Measurements from ENCODE around the gene TPRN.
"Not testable (repeated sequence)": the region's sequence is repeated elsewhere in the genome, so short reads cannot be mapped to it uniquely, and the experiment has no call there.

Gene TPRN

GRCh38 chr9:137240841-137241489 is 40.4 kb upstream of the TPRN start, which contains the start of gene TUBB4B:
TSS of gene TUBB4B (plus strand) at chr9:137241287. CDS start at chr9:137241361, 74 bp downstream.
- DNase-seq (ENCODE audit: low read depth): peak; percentile 100
- peak within 1 kb of the TSS; percentile 83 for H3K4me3 ChIP-seq (ENCODE audit: low read depth, low read length)
- peak; percentile 39; the same call in 1 of the 2 replicates for TF ChIP-seq MAX (IDR thresholded peaks at IDR 0.05; ENCODE audit: low read depth, low read length)
- TF ChIP-seq MYC (IDR thresholded peaks at IDR 0.05; ENCODE audit: low read depth, low read length): peak; percentile 65
- TF ChIP-seq POLR2A (IDR thresholded peaks at IDR 0.05; ENCODE audit: extremely low read depth, insufficient read length): peak; percentile 99
- TF ChIP-seq CTCF (IDR thresholded peaks at IDR 0.05; ENCODE audit: low read depth, low read length): no peak

- TF ChIP-seq POLR2A (IDR thresholded peaks at IDR 0.05; ENCODE audit: extremely low read depth, insufficient read length): no peak
- peak; percentile 85 for TF ChIP-seq MAX (IDR thresholded peaks at IDR 0.05; ENCODE audit: low read depth, low read length)
- TF ChIP-seq MYC (IDR thresholded peaks at IDR 0.05; ENCODE audit: low read depth, low read length): peak; percentile 86; the same call in 1 of the 2 replicates
- no peak for TF ChIP-seq CTCF (IDR thresholded peaks at IDR 0.05; ENCODE audit: low read depth, low read length)
- peak overlapping the region; percentile 81 for H3K4me3 ChIP-seq (ENCODE audit: low read depth, low read length)
- DNase-seq (ENCODE audit: low read depth): peak; percentile 83
These were observed 39.8 kb upstream of the TPRN start for GRCh38 chr9:137240318-137240840.

DNA sequence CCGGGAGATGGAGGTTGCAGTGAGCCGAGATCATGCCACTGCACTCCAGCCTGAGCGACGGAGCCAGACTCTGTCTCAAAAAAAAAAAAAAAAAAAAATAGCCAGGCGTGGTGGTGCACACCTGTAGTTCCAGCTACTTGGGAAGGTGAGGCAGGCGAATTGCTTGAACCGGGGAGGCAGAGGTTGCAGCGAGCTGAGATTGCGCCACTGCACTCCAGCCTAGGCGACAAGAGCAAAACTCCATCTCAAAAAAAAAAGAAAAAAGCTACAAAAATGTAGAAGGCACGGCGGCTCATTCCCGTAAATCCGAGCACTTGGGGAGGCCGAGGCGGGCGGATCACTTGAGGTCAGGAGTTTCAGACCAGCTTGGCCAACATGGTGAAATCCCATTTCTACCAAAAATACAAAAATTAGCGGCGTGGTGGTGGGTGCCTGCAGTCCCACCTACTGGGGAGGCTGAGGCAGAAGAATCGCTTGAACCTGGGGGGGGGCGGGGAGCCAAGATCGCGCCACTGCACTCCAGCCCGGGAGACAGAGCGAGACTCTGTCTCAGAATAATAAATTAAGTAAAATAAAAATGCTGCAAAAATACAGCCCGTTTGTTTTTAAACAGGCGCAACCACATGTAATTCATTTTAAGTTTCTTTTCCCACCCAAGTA is 39.1 kb upstream of the TPRN start:
- DNase-seq (ENCODE audit: low read depth): not testable (repeated sequence)
- peak overlapping the region; percentile 81 for H3K4me3 ChIP-seq (ENCODE audit: low read depth, low read length)

GRCh38 chr9:137237759-137238726 is 37.5 kb upstream of the TPRN start:
- no peak for TF ChIP-seq MAX (IDR thresholded peaks at IDR 0.05; ENCODE audit: low read depth, low read length)
- no peak for TF ChIP-seq MYC (IDR thresholded peaks at IDR 0.05; ENCODE audit: low read depth, low read length)
- TF ChIP-seq POLR2A (IDR thresholded peaks at IDR 0.05; ENCODE audit: extremely low read depth, insufficient read length): no peak
- TF ChIP-seq CTCF (IDR thresholded peaks at IDR 0.05; ENCODE audit: low read depth, low read length): no peak
- DNase-seq (ENCODE audit: low read depth): peak; percentile 42

DNA sequence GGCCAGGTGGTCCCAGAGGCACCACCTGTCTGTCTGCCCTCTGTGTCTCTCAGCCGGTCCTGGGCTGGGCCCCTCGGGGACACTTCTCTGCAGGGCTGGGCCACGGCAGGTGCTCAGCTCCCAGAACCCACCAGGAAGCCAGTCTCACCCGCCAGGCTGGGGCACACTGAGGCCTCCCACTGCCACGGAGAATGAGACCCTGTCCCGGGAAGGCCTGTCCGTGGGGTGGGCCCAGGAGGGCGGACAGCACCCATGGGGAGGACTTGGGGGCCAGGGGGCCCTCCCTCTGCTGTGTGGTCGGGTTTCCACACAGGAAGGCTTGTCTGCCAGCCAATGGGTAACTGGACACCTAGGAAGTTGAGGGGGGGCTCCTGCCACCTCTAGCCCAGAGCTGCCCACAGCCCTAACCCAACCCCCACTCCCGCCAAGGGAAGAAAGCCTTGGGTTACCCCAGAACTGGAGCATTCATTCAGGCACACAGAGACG is 36.4 kb upstream of the TPRN start:
- H3K4me3 ChIP-seq (ENCODE audit: low read depth, low read length): no peak overlapping the region
- TF ChIP-seq CTCF (IDR thresholded peaks at IDR 0.05; ENCODE audit: low read depth, low read length) (no peak), MAX (IDR thresholded peaks at IDR 0.05; ENCODE audit: low read depth, low read length) (peak; percentile 29; the same call in 1 of the 2 replicates), MYC (IDR thresholded peaks at IDR 0.05; ENCODE audit: low read depth, low read length) (0 out of 2 replicates have a peak, but pooled peaks have one; percentile 41)
- DNase-seq (ENCODE audit: low read depth): peak; percentile 61

More at GRCh38 chr9:137237759-137238726, 37.5 kb upstream of the TPRN start:
- H3K4me3 ChIP-seq (ENCODE audit: low read depth, low read length): no peak overlapping the region
